Mononuclear cell (primary cell): ENCODE measurements around the gene DTX3L. TPM values are rescaled to one million over a fixed set of nuclear protein-coding genes. Genes with fewer than 3 reads are reported as not detected.

Experiments used
- H3K27me3 ChIP-seq: 2 replicates; pipeline ENCODE4 v1.6.0; 2011; ENCODE audit warnings: low read length, control low read depth; ENCODE audit not compliant: insufficient read depth
- H3K4me1 ChIP-seq: 2 replicates; pipeline ENCODE4 v1.5.1; 2011; ENCODE audit warnings: mild to moderate bottlenecking, low read length, control low read depth; ENCODE audit not compliant: insufficient read depth
- H3K4me3 ChIP-seq: 2 replicates; pipeline ENCODE4 v1.5.1; 2011; ENCODE audit warnings: mild to moderate bottlenecking, low read length, moderate library complexity
- H3K9me3 ChIP-seq: 2 replicates; pipeline ENCODE4 v1.5.1; 2011; ENCODE audit warnings: low read depth, mild to moderate bottlenecking, control low read depth, low read length
- total RNA-seq: library from RNA; depleted of rRNA; stranded (reverse); fragments of >200 nt; gene quantifications from one replicate; pipeline ENCODE4 v1.2.3, GENCODE V29; 2012

DTX3L gene
- total RNA-seq, 1 donor: 26.7 TPM

DNA sequence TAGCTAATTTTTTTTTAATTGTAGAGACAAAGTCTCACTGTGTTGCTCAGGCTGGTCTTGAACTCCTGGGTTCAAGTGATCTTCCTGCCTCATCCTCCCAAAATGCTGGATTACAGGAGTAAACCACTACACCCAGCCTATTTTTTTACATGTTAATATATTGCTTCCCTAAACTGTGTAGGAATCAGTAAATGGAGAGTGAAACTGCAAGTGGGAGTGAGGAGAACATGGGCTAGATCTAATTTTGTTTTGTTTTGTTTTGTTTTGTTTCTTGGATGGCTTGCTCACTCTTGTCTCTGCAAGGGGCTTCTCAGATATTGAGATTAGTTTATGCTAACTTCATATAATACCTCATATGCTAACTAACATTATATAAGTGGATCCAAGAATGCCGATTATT, 44.8 kb downstream of the DTX3L start:
- Histone ChIP-seq H3K4me3 (no peak overlapping the region), H3K27me3 (no peaks in the 10 kb centered on the region), H3K9me3 (no peaks in the 10 kb centered on the region), H3K4me1 (peaks cover 7% of the 10 kb centered on the region)

DNA sequence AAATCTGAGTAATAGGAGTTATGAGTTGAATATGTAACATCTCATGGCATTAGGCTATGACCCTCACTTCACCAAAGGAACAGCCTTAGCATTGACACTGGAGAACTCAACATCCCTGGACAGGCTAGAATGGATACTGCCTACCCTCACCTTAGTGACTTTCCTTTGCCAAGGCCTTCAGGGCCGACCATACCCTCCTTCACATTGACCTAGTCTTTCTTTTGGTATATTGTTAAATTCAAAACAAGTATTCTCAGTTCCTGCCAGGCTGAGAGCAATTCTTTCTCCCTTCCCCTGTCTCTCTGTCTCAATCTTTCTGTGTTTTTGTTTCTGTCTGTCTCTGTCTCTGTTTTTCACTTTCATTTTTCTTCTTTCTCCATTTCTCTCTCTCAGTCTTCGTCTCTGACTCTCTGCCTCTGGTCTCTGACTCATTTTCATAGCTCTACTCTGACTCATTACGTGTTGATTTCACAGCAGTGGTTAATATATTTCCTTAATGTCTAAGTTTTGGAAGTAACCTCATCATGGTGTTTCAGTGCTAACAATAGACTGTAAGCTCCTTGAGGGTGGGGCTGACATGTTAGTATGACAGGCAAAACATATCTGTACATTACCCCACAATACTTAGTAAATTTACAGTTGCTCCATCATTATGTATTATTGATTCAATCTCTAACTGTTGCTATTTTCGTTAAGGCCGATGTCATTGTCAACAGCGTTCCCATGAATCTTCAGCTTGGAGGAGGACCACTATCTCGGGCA, 45.8 kb downstream of the DTX3L start:
- H3K4me3 ChIP-seq: no peak overlapping the region

DNA sequence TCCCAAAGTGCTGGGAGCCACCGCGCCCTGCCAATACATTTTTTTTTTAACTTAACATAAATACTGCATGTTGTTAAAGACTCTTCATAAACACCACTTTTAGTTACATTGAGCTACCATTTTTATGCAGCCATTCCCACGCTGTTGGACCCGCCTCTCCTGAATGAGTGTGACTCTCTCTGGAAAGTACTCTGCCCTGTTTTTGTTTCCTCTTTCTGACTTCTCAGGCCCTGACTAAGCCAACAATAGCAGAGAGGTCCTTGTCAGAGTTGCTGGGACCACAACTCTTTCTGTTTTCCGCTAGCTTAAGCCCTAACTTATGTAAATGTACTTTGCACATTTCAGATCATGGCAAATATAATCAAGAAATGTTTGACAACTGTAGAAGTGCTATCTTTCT, 48.6 kb downstream of the DTX3L start:
- Histone ChIP-seq H3K4me1 (peaks cover 7% of the 10 kb centered on the region), H3K9me3 (no peaks in the 10 kb centered on the region), H3K27me3 (no peaks in the 10 kb centered on the region), H3K4me3 (no peak overlapping the region)

More for the DNA sequence above, 45.8 kb downstream of the DTX3L start:
- Histone ChIP-seq H3K4me1 (peaks cover 7% of the 10 kb centered on the region), H3K27me3 (no peaks in the 10 kb centered on the region), H3K9me3 (no peaks in the 10 kb centered on the region)

DNA sequence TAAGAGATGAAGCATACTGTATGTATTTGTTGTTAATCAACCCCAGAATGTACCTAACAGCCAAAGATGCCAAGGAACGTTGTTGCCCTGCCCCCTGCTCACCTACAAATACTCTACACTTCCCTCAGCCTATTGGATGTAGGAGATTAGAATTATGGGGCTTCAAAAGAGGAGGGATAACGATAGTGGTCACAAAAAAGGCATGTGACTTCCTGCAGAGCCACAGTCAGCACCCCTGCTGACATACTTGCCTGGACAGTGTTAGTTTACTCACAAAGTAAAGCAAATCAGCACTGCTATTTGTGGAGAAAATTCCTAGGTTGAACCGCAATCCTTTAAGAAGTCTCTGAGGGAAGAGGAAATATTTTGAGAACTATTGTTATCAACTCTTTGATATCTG, 51.2 kb downstream of the DTX3L start:
- Histone ChIP-seq H3K4me1 (no peaks in the 10 kb centered on the region), H3K27me3 (no peaks in the 10 kb centered on the region), H3K9me3 (no peaks in the 10 kb centered on the region), H3K4me3 (no peak overlapping the region)

DNA sequence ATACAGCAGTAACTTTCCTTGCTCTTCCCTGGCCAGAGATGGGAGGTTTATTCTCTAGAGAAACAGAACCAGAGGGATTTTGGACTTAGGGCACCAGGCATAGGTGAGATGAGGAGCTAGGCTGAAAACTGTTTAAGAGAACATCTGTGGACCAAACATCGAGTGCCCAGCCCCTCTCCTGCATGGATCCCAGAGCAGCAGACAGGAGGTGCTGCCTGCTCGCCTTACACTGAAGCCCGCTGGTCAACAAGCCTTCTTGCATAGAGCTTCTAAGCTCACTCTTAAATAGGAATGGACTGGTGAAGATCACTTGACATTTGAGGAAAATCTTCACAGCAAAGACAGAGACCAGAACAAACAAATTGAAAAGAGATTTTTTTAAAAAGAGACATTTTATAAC, 54.5 kb downstream of the DTX3L start:
- Histone ChIP-seq H3K4me1 (peaks cover 3% of the 10 kb centered on the region), H3K27me3 (no peaks in the 10 kb centered on the region), H3K4me3 (no peak overlapping the region), H3K9me3 (no peaks in the 10 kb centered on the region)

DNA sequence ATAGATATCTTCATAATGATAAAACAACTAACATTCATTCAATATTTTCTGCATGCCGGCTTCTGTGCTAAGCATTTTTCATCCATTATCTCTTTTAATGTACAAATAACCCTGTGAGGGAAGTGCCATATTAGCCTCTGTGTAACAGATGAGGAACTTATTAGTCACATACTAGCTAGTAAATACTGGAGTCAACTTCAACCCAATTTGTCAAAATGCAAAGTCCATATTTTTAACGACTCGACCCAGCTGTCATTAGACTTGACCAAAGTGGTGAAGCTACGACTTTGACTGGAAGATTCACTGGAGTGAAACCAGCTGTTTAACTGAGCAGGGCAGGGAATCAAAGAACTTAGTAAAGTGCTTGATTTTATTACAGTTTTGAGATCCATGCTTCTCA, 54.9 kb downstream of the DTX3L start:
- Histone ChIP-seq H3K4me1 (peaks cover 3% of the 10 kb centered on the region), H3K27me3 (no peaks in the 10 kb centered on the region), H3K4me3 (no peak overlapping the region), H3K9me3 (no peaks in the 10 kb centered on the region)

DNA sequence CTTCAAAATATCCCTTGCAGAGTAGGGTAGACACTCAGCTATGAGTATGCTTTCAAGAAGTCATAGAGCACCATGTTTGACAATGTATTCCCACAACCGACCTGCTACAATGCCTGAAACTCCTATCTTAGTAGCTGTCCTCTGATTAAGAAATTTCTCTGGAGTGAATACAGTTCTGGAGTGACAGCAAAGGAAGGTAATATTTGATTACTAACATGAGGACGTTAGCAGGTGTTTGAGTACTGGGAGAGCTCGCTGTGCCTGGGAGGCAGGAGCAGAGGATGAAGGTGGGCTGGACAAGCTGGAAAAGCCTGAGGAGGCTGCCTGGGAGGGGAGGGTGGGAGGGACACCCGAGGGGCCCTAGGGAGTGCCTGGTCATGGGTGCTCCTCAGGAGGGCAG, 56.3 kb downstream of the DTX3L start:
- H3K27me3 ChIP-seq: no peaks in the 10 kb centered on the region
- H3K9me3 ChIP-seq: no peaks in the 10 kb centered on the region
- H3K4me1 ChIP-seq: peaks cover 3% of the 10 kb centered on the region
- no peak overlapping the region for H3K4me3 ChIP-seq

DNA sequence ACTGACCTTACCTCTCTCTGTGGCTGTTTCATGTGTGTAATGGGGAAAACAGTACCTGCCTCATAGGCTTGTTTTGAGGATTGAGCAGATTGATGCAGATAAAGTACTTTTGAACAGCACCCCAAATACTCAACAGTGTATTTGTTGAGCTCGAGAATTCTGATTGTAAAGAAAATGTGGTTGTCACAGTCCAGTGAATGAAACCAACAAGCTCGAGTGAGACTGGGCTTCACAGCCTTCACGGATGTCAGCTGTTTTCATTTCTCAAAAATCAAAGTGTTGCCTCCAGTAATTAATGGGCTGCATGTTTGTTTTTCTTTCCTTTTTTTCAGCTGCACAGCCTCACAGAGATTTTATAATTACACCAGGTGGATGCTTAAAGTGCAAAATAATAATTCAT, 57.0 kb downstream of the DTX3L start:
- Histone ChIP-seq H3K9me3 (no peaks in the 10 kb centered on the region), H3K27me3 (no peaks in the 10 kb centered on the region), H3K4me3 (no peak overlapping the region), H3K4me1 (peaks cover 3% of the 10 kb centered on the region)

DNA sequence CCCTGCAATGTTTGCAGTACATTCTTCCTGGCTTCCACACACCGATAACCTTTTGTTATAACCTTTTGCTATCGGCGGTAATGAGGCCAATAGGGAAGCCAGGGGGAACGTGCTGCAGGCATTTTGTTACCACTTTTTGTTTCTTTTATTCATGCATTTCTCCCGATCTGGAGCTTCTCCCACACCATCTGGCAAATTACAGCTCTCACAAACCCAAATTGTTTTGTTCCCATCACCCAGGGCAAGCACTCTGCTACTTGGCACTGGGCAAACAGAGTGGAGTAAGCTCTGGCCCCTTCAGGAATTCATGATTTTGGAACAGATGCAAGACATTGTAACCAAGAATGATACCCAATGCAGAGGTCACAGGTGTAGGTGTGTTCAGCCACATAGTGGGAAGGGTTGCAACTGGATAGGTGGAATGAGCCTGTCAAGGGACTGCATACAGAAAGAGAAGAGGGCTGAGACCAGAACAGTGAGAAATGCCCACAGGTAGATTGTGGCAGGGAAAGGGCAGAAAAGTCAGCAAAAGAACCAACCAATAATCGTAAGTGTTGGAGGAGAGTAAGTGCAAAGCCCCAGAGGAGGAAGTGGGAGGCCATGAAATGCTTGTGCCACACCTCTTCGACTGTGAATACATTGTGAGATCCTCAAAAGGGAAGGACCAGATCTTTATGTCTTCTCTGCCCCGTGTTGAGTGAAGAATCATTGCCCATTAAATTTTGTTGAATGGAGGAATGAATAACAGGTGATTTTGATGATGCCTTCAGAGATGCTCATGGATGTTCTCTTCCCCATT, 59.1 kb downstream of the DTX3L start:
- Histone ChIP-seq H3K9me3 (no peaks in the 10 kb centered on the region), H3K27me3 (no peaks in the 10 kb centered on the region), H3K4me3 (no peak overlapping the region), H3K4me1 (peaks cover 3% of the 10 kb centered on the region)

Other genes starting within 250 kb of the DTX3L start
- gene CSTA, start 239.1 kb upstream of the DTX3L start, total RNA-seq: 90.5 TPM
- 16.1 TPM for gene MIX23, start 181.1 kb upstream of the DTX3L start, total RNA-seq
- gene FAM162A, start 180.2 kb upstream of the DTX3L start, total RNA-seq: 19.2 TPM
- 6.0 TPM for gene WDR5B, start 148.3 kb upstream of the DTX3L start, total RNA-seq
- 21.8 TPM for gene KPNA1, start 49.4 kb upstream of the DTX3L start, total RNA-seq
- gene PARP9, start within 50 bp of the DTX3L start, total RNA-seq: 25.6 TPM
- gene PARP15, start 13.3 kb downstream of the DTX3L start, total RNA-seq: 44.4 TPM
- gene PARP14, start 116.5 kb downstream of the DTX3L start, total RNA-seq: 120 TPM
- 12.9 TPM for gene HSPBAP1, start 229.5 kb downstream of the DTX3L start, total RNA-seq
- 27.5 TPM for gene SLC49A4, start 230.7 kb downstream of the DTX3L start, total RNA-seq